Measurements from ENCODE around the gene AQP11.
"Not testable (repeated sequence)": the region's sequence is repeated elsewhere in the genome, so short reads cannot be mapped to it uniquely, and the experiment has no call there.

Gene AQP11

GRCh38 chr11:77561257-77561656 lies 28.5 kb upstream of the AQP11 start:
- intact Hi-C loops (cut with DNase I; ENCODE audit: low total_unique reads): no loop called here
- no peak for DNase-seq
- no peak for TF ChIP-seq CTCF (IDR thresholded peaks at IDR 0.05)
- Histone ChIP-seq H3K36me3 (no peaks in the 10 kb centered on the region), H3K27ac (no peak overlapping the region), H3K4me1 (no peaks in the 10 kb centered on the region), H3K9me3 (no peaks in the 10 kb centered on the region), H3K4me3 (no peak overlapping the region), H3K27me3 (no peaks in the 10 kb centered on the region)

- Histone ChIP-seq H3K36me3 (no peaks in the 10 kb centered on the region), H3K27ac (no peak overlapping the region)
Observed at GRCh38 chr11:77568306-77568705, 21.4 kb upstream of the AQP11 start.

DNA sequence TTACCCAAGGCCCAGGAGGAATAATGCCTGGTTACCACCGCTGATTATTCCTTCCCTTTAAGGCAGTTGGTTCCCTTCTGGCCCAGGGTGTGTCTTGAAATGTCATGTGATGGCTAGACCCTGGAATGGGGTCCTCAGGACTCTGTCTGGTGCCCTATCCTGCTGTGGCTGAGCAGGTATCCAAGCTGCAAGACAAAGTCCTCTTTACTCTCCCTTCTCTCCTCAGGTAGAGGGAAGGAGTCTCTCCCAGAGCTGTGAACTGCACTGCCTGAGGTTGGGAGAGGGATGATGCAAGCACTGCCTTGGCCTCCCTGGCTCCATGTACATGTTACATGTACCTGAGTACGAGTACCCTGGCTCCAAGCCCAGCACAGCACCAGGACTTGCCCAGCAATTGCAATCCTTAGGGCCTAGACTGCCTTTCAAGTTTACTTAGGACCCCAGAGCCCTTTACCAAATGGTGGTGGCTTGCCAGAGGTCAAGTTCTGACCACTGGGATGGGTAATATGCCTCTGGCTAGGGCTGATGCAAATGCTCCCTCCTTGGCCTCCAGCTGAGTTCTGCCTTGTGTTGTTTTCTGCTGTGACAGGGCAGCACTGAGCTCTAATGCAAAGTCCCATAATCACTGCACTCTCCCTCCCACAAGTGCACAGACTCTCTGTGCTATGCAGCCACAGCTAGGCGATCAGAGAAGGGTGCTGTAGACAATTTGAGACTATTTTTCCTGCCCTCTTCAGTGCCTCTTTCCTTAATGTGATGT lies 20.7 kb upstream of the AQP11 start:
- Histone ChIP-seq H3K27ac (no peak overlapping the region), H3K4me1 (no peaks in the 10 kb centered on the region), H3K9me3 (no peaks in the 10 kb centered on the region), H3K27me3 (peaks cover 0 to 7% of the 10 kb centered on the region in 2 donors), H3K36me3 (no peaks in the 10 kb centered on the region), H3K4me3 (no peak overlapping the region)
- no peak for DNase-seq
- no peak for TF ChIP-seq CTCF (IDR thresholded peaks at IDR 0.05)
- intact Hi-C loops (cut with DNase I; ENCODE audit: low total_unique reads): no loop called here

More at GRCh38 chr11:77568306-77568705, 21.4 kb upstream of the AQP11 start:
- Histone ChIP-seq H3K4me1 (no peaks in the 10 kb centered on the region), H3K4me3 (no peak overlapping the region), H3K27me3 (peaks cover 0 to 7% of the 10 kb centered on the region in 2 donors), H3K9me3 (no peaks in the 10 kb centered on the region)
- intact Hi-C loops (cut with DNase I; ENCODE audit: low total_unique reads): no loop called here
- no peak for TF ChIP-seq CTCF (IDR thresholded peaks at IDR 0.05)
- no peak for DNase-seq

- no peaks in the 10 kb centered on the region for H3K9me3 ChIP-seq
- no peak for DNase-seq
- intact Hi-C loops (cut with DNase I; ENCODE audit: low total_unique reads): no loop called here
- no peak overlapping the region for H3K27ac ChIP-seq
- no peak for TF ChIP-seq CTCF (IDR thresholded peaks at IDR 0.05)
- peaks cover 0 to 7% of the 10 kb centered on the region in 2 donors for H3K27me3 ChIP-seq
- no peak overlapping the region for H3K4me3 ChIP-seq
- no peaks in the 10 kb centered on the region for H3K36me3 ChIP-seq
- no peaks in the 10 kb centered on the region for H3K4me1 ChIP-seq
Observed at GRCh38 chr11:77569676-77570070, 20.1 kb upstream of the AQP11 start.

DNA sequence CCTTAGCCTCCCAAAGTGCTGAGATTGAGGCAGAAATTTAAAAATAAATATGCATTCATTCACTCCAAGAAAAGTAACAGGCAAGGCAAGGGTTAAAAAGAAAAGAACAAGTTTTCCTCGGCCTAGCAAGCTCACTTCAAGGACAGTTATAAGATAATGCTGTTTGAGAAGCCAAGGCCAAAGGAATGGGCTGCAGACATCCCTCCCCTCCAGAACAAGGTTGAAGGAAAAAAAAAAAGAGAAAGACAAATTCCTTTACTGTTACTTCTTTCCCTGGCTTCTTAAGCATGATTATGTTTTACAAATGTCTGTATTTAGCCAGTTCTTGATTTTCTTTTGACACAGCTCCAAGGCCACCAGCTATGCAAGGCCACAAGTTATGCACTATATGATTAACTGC lies 18.9 kb upstream of the AQP11 start:
- H3K9me3 ChIP-seq; DNase-seq; H3K36me3 ChIP-seq; intact Hi-C loops (cut with DNase I; ENCODE audit: low total_unique reads); H3K27ac ChIP-seq; H3K4me3 ChIP-seq; H3K27me3 ChIP-seq; H3K4me1 ChIP-seq: not testable (repeated sequence)

GRCh38 chr11:77575428-77575827 lies 14.3 kb upstream of the AQP11 start:
- H3K9me3 ChIP-seq; intact Hi-C loops (cut with DNase I; ENCODE audit: low total_unique reads); H3K27me3 ChIP-seq; H3K36me3 ChIP-seq; H3K27ac ChIP-seq; H3K4me1 ChIP-seq; DNase-seq; H3K4me3 ChIP-seq: not testable (repeated sequence)
